Stimulated activated CD8-positive, alpha-beta memory T cell treated with anti-CD3 and anti-CD28 coated beads, Interleukin-15, amount 100 ng/mL, for 1 hour (primary cell): ENCODE measurements around the gene MYT1.

Experiments
- DNase-seq: peaks from one replicate; pipeline ENCODE4 v3.0.0-alpha.2; 2020; ENCODE audit warnings: low read depth

The MYT1 gene

DNA sequence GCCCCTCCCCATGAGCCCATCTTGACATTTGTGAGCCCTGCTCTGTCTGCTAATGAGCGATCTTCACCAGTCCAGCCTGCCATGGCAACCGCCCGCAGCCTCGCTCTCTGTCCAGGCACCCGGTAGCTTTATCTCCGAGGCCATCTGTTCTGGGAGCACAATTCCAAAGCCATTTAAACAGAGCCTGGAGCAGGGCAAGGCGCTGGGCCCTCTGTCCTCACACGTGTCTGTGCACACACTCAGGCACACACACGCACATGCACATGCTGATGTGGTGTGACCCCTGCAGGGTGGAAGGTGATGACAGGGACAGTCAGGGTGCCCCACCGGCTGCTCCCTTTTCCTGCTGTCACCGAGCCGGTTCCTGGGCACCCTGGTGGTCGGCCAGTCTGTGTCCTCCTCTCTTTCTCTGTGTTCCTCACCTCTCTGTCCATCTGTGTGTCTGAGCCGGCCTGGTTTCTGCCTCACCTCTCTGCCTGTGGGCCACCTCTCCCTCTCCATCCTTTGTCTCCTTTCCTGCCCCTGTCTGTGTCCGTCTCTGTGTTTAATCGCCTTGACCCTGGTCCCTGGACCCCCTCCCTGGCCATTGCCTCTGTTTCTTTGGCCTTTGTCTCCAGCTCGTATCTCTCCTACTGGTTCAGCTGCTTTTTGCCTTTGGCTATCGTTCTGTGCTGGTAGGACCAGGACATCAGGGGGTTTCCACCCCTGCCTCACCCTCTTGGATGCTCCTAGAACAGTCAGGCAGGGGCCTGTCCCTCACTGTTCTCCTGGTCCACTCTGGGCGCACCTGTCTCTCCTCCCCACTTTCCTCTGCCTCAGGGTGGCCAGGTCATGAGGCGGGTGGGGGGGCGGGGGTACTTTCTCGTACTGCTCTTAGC, 8.8 kb upstream of the MYT1 start:
- DNase-seq: no peak

DNA sequence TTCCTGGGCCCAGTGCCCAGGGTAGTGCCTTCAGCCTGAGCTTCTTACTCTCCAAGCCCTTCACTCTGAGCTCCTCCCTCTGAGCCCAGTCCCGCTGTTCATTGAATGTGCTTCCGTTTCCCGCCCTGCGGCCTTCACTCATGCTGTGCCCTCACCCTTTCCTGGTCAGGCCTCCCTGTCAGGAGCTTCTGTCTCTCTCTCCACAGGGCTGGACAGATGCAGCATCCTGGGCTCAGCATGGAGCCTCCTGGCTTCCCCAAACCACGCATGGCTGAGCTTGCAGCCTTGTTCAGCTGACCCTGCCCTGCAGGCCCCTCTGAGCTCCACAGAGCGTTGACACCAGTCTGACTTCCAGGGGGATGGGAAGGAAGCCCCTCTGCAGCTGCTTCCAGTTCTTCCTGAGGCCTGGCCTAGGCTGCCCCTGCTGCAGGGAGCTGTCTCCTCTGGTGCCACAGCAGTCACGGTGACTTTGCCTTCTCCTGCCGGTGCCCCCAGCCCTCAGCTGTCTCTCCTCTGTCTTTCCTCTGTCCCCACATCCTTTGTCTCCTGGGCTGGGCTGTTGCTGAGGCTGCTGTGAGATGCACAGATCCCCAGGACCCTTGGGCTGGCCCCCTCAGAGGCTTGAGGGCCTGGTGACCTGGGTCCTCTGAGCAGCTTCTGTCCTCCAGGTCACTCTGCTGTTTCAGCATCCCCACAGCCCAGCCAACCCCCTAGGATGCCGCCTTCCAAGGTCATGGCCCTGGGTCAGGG, 7.9 kb upstream of the MYT1 start:
- no peak for DNase-seq

DNA sequence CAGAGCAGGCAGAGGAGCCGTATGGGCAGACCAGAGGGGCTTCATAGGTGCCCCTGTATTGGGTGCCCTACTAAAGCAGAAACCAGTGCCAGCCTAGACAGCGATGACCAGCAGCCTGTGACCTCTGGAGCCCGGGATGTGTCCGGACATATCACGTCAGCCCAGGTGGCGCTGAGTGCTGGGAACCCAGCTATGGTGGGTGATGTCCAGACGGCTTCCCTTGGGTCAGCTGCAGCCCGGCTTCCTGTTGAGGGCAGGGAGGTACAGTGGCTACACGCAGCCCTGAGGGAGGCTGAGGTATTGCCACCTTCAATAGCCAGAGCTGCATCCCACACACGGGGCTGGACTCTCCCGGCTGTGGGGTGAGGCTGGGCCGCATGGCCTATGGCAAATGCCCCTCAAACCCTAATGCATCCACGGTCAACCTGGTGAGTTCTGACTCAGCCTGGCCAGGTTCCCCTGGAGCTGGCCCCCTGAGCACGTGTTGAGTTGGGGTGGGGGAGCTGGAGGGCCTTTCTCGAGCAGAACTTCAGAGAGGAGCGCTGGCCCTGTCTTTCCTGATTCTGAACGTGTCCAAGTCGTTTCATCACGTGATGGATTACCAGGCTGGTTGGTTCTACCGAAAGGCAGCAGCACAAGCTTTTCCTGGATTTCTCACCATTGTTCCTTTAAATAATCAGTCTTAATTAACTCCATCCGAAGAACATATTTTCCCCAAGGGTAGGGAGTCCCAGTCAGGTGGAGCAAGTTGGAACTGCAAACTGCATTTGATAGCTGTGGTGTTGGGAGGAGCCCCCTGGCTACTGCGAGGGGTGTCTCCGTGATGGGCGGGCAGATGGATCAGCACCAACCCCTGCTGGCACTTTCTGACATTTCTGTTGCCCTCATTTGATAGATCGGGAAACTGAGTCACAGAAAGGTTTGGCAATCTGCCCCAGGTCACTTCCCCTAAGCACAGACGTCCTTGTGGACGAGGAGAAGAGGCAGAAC, 7.1 kb upstream of the MYT1 start:
- DNase-seq: no peak

DNA sequence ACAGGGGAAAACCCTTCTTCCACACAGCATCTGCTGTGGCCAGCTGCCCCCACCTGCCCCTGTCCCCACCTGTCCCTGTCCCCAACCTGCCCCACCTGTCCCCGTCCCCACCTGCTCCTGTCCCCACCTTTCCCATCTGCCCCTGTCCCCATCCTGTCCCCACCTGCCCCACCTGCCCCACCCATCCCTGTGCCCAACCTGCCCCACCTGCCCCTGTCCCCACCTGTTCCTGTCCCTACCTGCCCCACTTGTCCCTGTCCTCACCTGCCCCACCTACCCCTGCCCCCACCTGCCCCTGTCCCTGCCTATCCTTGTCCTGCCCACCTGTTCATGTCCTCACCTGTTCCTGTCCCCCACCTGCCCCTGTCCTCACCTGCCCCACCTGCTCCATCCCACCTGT, 6.4 kb upstream of the MYT1 start:
- DNase-seq: no peak

DNA sequence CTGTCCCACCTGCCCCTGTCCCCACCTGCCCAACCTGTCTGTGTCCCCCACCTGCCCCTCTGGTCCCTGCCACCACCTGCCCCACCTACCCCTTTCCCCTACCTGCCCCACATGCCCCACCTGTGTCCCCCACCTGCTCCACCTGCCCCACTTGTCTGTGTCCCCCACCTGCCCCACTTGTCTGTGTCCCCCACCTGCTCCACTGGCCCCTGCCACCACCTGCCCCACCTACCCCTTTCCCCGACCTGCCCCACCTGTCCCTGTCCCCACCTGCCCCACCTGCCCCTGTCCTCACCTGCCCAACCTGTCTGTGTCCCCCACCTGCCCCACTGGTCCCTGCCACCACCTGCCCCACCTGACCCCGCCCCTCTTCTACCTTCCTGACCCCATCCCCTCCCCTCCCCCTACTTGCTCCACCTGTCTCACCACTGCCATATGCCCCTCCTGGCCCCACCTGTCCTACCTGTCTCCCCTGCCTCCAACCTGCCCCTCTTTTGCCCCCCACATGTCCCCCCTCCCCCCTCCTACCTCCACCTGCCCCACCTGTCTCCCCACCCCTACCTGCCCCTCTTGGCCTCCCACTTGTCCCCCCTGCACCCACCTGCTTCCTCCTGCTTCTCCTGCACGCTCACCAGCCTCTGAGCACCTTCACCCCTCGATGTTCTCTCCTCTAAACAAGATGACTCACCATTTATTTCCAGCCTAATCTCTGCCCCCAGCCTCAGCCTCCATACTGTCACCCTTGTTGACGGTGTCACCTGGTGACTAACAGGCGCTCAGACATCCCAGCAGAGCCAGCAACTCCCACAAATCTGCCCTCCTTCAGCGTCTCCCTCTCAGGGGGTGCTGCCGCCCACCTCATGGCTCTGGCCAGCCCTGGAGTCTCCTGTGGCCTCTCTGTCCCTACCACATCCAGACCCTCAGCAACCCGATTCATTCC, 5.6 kb upstream of the MYT1 start:
- DNase-seq: no peak

DNA sequence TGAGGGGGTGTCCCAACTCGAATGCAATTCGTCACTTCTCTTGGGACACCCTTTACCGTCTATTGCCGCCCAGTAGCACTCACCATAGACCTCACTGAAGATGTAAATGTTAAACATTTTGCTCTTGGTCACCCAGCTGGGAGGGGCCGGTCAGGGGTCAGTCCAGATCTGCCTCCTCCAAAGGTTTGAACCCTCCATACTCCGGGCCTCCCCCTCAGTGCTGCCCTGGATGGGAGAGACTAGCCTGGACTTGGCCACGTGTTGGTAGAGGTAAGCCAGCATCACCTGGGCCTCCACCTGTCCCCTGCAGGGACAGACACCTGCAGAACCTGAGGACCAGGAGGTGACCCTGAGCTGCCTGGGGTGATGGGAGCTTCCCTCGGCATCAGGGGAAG, 5.0 kb upstream of the MYT1 start:
- no peak for DNase-seq

DNA sequence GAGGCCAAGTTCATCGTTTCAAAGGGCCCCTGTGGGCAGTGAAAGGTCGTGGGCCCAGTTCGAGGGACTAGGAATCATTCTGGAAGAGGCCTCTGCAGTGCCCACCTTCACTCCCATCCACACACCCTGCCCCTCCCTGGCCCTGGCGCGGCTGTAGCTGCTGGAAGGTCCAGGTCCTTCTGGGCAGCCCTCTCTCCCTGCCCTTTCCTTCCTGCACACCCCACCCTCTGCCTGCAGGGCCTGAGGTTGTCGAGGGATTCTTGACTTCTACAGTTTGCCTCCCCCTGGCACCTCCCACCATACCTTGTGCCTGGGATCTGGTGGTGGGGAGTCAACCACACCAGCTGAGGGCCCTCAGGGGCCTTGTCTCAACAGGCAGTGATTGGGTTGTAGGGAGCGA, 4.5 kb upstream of the MYT1 start:
- no peak for DNase-seq

DNA sequence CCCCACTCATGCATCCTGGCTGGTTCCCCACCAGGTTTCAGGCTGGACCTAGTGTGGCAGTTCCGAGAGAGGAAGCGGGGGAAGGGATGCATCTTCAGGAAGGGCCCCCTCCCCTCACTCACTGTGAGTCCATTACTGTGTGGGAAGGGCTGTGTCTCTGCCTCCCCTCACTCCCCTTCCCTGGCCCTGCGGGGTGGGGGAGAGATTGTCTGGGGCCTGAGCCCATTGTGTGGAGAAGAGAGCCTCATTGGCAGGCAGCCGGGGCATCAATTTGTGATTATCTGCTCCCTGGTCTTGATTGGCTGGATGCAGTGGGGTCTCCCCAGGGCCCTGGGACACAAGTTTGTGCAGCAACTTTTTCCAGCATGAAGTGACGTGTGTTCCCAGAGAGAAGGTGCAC, 4.1 kb upstream of the MYT1 start:
- DNase-seq: no peak

DNA sequence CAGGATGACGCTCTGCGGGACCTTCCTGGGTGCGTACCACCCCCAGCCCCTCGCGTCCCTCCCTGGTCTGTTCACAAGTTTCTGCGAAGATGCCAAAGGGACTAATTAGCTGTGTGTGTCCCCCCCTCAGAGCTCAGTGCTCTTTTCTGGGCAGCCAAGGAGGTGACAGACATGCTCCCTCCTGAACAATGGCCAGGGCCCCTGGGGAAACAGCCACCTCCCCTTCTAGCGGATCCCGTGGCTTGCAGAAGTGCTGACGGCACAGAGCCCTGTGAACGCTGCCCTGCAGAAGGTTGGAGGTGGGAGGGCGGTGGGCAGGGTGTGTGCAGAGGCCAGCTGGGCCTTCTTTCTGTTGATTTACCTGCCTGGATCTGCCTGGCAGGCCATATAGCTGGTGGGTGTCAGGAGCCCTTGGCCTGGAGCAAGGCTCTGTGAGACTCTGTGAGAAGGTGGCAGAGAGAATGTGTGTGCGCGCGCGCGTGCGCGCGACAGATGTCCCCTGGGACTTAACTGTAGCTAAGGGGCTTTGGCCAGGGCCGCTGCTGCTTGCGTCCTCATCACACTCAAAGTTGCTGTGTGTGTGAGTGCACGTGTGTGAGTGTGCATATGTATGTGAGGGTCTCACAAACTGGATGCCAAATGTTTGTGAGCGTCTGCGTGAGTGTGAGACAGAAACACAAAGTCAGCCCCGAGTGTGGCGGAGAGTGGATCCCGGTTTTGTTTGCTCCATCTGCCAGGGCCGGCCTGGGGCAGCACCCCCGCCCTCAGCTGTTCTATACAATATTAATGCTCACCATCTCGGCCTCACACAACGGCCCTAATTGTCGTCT, 3.5 kb upstream of the MYT1 start:
- no peak for DNase-seq

DNA sequence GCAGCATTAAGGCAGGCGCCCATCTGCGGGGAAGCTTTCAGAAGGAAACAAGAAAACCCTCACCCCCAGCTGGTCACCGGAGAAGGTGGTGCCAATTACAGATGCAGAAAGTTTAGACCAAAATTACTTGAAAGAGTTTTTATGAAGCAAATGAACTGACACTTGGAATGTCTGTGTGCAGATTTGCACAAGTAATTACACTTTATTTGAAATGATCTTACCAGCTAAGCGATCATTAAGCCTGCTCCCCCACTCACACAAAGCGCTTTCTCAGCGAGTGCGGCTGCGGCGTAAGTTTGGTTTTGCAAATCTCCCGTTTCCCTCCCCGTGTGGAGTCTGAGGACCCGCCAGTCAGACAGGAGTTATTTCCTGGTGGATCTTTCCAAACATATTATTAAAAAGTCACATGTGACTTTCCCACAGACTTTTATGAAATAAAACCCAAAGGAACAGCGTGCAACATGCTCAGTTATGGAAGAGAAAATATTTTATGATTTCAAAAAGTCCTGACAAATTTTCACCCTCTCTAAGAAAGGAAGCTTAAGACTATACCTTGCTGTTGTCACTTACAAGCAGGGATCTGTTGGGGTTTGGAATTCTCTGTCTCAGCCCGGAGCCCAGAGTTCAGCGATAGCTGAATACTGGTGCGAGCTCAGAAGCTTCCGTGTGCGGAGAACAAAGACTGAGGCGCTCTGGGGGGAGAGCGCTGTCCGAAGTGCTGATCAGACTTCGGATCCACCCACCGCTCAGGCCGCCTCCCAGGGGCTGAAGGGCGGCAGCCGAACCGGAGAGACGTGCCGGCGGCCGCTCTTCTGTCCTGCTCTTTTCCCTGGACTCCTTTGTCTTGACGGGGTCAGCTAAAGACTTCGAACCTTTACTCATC, 2.7 kb upstream of the MYT1 start:
- DNase-seq: no peak

DNA sequence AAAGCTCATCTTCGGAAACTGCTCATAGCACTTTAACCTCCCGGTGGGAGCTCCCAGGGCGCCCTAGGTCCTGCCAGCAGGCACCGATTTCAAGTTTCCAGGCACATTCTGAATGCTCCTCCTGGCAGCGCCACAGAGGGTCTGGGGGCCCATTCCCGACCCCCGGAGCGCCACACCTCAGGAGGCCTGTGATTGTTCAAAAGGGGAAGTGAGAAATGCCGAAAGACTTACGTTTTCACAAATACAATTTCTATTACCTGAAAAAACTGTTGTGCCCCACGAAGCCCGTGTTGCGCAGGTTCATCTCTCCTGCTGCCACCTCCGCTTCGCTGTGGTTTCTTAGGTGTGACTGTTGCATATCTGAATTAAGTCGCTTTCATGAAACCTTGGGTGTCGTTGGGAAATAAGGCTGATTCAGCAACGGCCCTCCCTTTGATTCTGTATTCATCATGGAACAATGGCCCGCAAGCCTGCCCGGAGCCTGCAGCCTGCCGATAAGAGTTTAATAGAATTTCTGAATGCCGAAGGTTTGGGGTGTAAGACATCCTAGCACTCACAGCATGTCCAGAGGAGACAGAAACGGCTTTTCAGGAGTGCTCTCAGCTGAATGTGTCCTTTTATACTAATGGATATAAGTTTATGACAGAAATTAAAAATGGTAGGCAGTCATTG, 1.9 kb upstream of the MYT1 start:
- DNase-seq: no peak

DNA sequence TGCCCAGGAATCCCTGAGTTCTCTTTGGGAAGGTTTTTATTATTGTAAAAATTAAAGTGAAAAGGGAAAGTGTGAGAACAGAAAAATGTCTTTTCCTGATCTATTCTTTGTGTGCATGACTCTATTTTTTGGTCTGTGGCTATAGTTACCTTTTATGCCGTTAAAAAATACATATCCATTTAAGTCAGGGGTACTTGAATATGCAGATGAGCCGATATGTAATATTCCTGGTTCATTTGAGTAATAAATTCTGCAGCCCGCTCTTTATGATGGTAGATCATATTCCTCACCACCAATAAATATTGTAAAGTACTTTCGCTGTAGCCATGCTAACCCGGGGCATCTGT, 503 bp upstream of the MYT1 start:
- no peak for DNase-seq

DNA sequence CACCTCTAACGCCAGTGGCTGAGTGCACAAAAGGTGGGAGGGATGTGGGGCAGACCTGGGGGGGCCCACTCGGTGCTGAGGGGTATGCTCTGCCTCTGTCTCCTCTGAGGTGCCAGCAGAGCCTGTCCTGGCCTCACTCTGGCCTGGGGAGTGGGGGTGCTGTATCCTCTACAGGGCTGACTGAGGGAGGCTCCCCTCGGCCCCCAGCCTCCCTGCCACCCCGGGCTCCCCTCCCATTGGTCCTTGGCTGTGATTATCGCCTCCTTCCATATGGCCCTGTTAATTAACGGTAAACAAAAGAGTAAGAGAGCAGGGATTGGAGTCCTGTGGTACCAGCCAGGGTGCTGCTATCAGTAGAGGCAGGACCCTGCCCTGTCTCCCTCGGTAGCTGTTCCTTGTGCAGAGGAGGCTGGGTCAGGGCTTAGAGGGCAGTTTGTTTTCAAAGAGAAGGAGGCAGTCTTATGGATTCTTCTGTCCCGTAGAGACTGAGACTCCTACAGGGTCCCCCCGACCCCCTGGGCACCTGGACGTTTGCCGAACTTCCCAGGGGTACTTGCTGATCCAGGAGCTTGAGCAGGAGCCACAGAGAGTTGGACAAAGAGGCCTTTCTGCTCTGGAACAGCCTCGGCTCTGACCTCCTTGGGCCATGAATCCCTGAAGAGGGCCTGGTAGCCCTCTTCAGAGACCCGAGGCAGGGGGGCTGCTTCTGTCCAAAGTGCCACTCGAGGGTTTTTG, 1.8 kb downstream of the MYT1 start:
- DNase-seq: no peak

DNA sequence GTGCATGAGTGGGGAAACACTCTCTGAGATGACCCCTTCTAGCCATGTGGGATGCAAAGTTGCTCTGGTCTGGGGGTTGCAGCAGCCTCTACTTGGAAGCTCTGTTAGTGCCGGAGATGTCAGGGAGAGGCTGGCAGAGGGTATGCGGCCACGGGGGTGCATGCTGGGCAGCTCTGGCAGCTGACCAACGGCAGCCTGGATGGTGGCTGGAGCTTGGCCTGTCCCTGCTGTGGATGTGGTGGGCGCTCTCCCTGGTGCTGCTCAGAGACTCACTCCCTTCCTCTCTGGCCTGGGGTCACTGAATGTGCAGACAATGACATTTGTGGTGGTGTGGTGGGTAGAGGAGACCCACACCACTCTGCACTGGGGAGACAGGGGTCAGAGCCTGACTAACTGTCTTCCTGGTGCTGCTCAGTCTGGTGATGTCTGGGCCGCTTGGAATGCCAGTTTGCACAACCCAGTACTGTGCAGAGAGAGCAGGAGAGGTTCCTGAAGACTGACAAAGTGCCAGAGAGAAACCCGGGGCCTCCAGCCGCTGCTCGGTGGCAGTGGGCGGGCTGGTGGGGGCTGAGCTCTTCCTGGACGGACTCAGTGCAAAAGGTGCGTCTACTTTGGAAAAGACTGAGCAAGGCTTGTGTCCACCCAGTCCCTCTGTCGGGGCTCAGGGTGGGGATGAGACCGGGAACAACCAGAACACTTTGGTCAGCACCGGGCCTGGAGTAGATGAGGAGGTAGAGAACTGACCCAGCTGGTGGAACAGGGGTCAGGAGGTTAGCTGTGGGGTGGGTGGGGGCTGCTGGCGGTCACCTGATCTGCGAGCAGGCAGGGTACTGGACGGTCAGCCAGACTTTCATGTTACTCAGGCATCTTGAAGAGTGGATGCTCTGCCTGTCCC, 2.7 kb downstream of the MYT1 start:
- no peak for DNase-seq

DNA sequence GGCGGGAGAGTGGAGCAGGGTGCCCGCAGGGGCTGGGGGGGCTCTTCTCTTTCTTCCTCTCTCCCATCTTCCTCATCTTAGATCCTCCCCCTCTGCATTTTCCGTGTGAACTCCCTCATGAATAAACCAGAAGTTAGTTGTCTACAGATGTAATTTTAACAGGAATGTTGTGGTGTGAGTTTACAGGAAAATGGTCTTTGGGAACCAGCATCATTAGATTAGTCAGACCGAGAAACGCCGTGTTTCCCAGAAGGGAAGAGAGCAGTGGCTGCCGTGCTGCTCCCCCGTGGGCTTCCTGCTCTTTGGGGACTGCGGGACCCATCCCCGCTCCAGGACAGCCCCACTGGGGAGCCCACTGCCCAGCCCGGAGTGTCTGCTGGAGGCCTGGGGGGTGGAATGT, 3.4 kb downstream of the MYT1 start:
- DNase-seq: no peak

DNA sequence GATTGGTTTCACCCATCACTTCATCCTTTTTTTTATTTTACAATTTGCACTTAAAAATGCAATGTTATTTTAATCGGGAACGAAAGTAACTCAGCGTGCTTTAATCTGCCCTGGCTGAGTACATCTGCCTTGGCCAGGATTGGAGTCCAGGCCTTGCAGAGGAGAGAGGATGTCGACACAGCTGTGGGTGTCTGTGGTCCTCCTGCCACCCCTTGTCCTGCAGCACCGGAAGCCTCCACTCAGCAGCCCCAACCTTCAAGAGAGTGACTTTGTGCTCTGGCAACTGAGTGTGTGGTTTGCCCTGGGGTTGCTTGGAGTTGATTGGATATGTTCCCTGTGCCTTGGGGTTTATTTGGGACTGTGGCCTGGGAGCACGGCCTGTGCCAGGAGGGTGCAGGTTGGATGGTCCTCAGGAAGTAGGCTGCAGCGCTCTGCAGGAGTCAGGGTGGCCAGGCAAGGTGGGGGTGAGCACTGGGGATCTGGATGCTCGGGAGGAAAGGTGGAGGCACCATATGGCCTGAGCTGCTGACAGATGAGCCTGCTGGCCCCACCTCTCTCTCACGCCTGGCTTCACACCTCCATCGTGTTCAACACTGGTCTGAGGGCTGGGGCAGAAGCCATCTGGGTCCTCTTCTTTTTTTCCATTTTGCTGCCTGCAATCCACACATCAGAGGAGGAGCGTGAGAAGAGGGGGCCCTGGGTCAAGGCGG, 4.3 kb downstream of the MYT1 start:
- no peak for DNase-seq
